ENCODE results near the gene BCOR.
A peak's percentile ranks its signal among the peaks of the same experiment; 100 is the strongest.

BCOR gene

GRCh38 chrX:40121618-40122017, 23.9 kb upstream of the BCOR start:
- Histone ChIP-seq H3K36me3 (ENCODE audit: insufficient read depth, low read length) (peaks cover 5% of the 10 kb centered on the region), H3K9ac (ENCODE audit: low read depth, low read length) (no peak overlapping the region), H3K79me2 (ENCODE audit: insufficient read depth, low read length) (peaks cover 49% of the 10 kb centered on the region; the same call in 1 of the 2 replicates), H3K4me2 (ENCODE audit: insufficient read depth, low read length) (no peak overlapping the region), H3K4me3 (ENCODE audit: low read depth in 1 of 2, low read length in 2 of 2) (no peak overlapping the region), H4K20me1 (ENCODE audit: insufficient read depth, low read length) (0 out of 2 replicates have a peak, but pooled peaks cover 1% of the 10 kb centered on the region), H3K27me3 (ENCODE audit: insufficient read depth, low read length, poor library complexity) (no peaks in the 10 kb centered on the region), H2AFZ (ENCODE audit: low read depth, low read length) (no peak overlapping the region), H3K9me3 (ENCODE audit: insufficient read depth, low read length, severe bottlenecking) (no peaks in the 10 kb centered on the region), H3K4me1 (ENCODE audit: insufficient read depth, low read length) (peaks cover 5% of the 10 kb centered on the region), H3K27ac (ENCODE audit: low read length) (peak overlapping the region; percentile 16; the same call in 1 of the 2 replicates)
- TF ChIP-seq EZH2 (IDR thresholded peaks at IDR 0.05; ENCODE audit: borderline replicate concordance, low read depth, low read length, severe bottlenecking) = no peak
- TF ChIP-seq, protein P1, sequence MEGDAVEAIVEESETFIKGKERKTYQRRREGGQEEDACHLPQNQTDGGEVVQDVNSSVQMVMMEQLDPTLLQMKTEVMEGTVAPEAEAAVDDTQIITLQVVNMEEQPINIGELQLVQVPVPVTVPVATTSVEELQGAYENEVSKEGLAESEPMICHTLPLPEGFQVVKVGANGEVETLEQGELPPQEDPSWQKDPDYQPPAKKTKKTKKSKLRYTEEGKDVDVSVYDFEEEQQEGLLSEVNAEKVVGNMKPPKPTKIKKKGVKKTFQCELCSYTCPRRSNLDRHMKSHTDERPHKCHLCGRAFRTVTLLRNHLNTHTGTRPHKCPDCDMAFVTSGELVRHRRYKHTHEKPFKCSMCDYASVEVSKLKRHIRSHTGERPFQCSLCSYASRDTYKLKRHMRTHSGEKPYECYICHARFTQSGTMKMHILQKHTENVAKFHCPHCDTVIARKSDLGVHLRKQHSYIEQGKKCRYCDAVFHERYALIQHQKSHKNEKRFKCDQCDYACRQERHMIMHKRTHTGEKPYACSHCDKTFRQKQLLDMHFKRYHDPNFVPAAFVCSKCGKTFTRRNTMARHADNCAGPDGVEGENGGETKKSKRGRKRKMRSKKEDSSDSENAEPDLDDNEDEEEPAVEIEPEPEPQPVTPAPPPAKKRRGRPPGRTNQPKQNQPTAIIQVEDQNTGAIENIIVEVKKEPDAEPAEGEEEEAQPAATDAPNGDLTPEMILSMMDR (IDR thresholded peaks at IDR 0.05; ENCODE audit: borderline replicate concordance, extremely low read depth, low read length, poor library complexity, severe bottlenecking) = no peak
- ATAC-seq (ENCODE audit: insufficient read depth, low read depth) (no peak), DNase-seq (no peak)

DNA sequence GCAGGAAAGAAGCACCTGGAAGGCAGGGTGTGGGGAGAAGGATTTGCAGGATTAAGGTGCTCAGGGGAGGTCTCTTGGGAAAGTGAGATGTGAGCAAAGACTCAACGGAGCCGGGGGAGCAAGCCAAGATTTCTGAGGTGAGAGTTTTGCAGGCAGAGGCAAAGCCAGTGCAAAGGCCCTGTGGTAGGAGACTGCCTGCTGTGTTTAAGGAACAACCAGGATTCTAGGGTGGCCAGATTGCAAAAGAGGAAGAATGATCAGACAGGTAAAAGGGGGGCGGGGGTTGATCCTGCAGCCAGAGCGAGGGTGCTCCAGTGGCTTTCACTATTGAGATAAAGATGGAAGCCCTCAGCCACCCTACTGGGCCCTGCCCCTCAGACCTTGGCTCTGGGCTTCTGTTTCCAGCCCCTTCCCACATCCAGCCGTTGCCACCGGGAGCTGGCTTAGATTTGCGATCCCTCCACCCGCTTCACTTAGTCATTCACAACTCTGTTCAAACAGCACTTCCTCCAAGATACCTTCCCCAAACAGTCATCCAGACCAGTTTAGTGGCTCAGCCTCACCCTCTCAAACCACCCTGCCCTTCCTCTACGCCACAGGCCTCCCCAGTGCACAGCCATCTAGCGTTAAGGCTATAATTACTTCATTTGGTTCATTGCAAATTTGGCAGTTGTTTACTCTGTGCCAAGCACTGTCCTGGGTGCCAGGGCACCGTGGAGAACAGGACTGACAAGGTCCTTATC, 23.3 kb upstream of the BCOR start:
- H3K79me2 ChIP-seq (ENCODE audit: insufficient read depth, low read length) = peaks cover 49% of the 10 kb centered on the region; the same call in 1 of the 2 replicates
- no peak overlapping the region for H3K4me2 ChIP-seq (ENCODE audit: insufficient read depth, low read length)
- H3K27me3 ChIP-seq (ENCODE audit: insufficient read depth, low read length, poor library complexity) = no peaks in the 10 kb centered on the region
- peak overlapping the region; percentile 16; the same call in 1 of the 2 replicates for H3K27ac ChIP-seq (ENCODE audit: low read length)
- ATAC-seq (ENCODE audit: insufficient read depth, low read depth) (no peak), DNase-seq (no peak)
- H3K9me3 ChIP-seq (ENCODE audit: insufficient read depth, low read length, severe bottlenecking) = no peaks in the 10 kb centered on the region
- 0 out of 2 replicates have a peak, but pooled peaks cover 4% of the 10 kb centered on the region for H4K20me1 ChIP-seq (ENCODE audit: insufficient read depth, low read length)
- peaks cover 5% of the 10 kb centered on the region for H3K36me3 ChIP-seq (ENCODE audit: insufficient read depth, low read length)
- no peak overlapping the region for H3K4me3 ChIP-seq (ENCODE audit: low read depth in 1 of 2, low read length in 2 of 2)
- H3K4me1 ChIP-seq (ENCODE audit: insufficient read depth, low read length) = no peaks in the 10 kb centered on the region
- H3K9ac ChIP-seq (ENCODE audit: low read depth, low read length) = no peak overlapping the region
- H2AFZ ChIP-seq (ENCODE audit: low read depth, low read length) = no peak overlapping the region
- no peak for TF ChIP-seq EZH2 (IDR thresholded peaks at IDR 0.05; ENCODE audit: borderline replicate concordance, low read depth, low read length, severe bottlenecking)
- TF ChIP-seq, protein P1 (IDR thresholded peaks at IDR 0.05; ENCODE audit: borderline replicate concordance, extremely low read depth, low read length, poor library complexity, severe bottlenecking) = no peak

DNA sequence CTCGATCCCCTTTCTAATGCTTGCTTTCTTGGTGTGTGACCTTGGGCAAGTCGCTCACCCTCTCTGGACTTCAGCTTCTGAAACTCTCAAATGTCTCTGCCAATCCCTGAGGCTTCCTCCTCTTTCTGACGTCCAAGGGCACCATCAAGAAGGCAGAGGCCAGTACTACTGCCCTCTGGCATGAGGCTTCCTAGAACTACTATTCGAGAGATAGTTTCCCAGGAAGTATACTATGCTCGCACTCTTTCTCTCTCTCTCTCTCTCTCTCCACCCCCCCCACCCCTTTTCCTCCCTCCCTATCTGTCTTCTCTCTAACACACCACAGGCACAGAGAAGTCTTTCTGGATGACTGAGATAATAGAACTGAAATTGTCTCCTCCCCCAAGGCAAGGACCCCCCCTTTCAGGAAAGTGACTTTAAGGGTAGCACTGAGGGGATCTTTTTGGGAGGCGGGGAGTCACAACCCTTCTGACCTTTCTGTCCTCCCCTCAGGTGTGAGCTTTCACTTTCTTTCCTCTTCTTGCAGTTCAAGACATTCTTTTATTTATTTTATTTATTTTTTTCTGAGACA, 20.0 kb upstream of the BCOR start:
- peaks cover 5% of the 10 kb centered on the region for H3K36me3 ChIP-seq (ENCODE audit: insufficient read depth, low read length)
- 0 out of 2 replicates have a peak, but pooled peaks cover 4% of the 10 kb centered on the region for H4K20me1 ChIP-seq (ENCODE audit: insufficient read depth, low read length)
- no peaks in the 10 kb centered on the region for H3K9me3 ChIP-seq (ENCODE audit: insufficient read depth, low read length, severe bottlenecking)
- H3K4me1 ChIP-seq (ENCODE audit: insufficient read depth, low read length) = no peaks in the 10 kb centered on the region
- H3K27me3 ChIP-seq (ENCODE audit: insufficient read depth, low read length, poor library complexity) = no peaks in the 10 kb centered on the region
- H3K9ac ChIP-seq (ENCODE audit: low read depth, low read length) = no peak overlapping the region
- DNase-seq = no peak
- H2AFZ ChIP-seq (ENCODE audit: low read depth, low read length) = no peak overlapping the region
- H3K4me3 ChIP-seq (ENCODE audit: low read depth in 1 of 2, low read length in 2 of 2) = no peak overlapping the region
- no peak overlapping the region for H3K4me2 ChIP-seq (ENCODE audit: insufficient read depth, low read length)
- TF ChIP-seq, protein P1 (IDR thresholded peaks at IDR 0.05; ENCODE audit: borderline replicate concordance, extremely low read depth, low read length, poor library complexity, severe bottlenecking) = no peak
- TF ChIP-seq EZH2 (IDR thresholded peaks at IDR 0.05; ENCODE audit: borderline replicate concordance, low read depth, low read length, severe bottlenecking) = no peak
- H3K27ac ChIP-seq (ENCODE audit: low read length) = no peak overlapping the region
- ATAC-seq (ENCODE audit: insufficient read depth, low read depth) = no peak; the same call in 2 of the 3 replicates
- H3K79me2 ChIP-seq (ENCODE audit: insufficient read depth, low read length) = peaks cover 35% of the 10 kb centered on the region; the same call in 1 of the 2 replicates

Measured in DND-41 (cell line).